ENCODE results near the gene ENDOG. TPM values are rescaled to one million over a fixed set of nuclear protein-coding genes. Genes with fewer than 3 reads are reported as not detected.

Gene ENDOG
- total and polyA plus RNA-seq, 2 donors (not counting 1 experiment from before 2014, with no cell fraction given), result 5.2 to 15.5 TPM

- Histone ChIP-seq H2AFZ (ENCODE audit: low read length) (no peak overlapping the region), H3K27me3 (ENCODE audit: control insufficient read depth, insufficient read depth, low read length) (no peaks in the 10 kb centered on the region), H3K9ac (ENCODE audit: insufficient read depth, low read length) (no peak overlapping the region), H3K27ac (ENCODE audit: insufficient read depth, low read length) (no peak overlapping the region), H3K9me3 (ENCODE audit: control insufficient read depth, insufficient read depth, low read depth, low read length) (no peaks in the 10 kb centered on the region), H4K20me1 (ENCODE audit: control insufficient read depth, extremely low read depth, insufficient read depth, low read length) (no peaks in the 10 kb centered on the region), H3K4me2 (ENCODE audit: extremely low read depth, insufficient read depth, low read length) (no peak overlapping the region), H3K4me1 (ENCODE audit: control insufficient read depth, extremely low read depth, insufficient read depth, low read length) (no peaks in the 10 kb centered on the region), H3K36me3 (ENCODE audit: control insufficient read depth, insufficient read depth, low read length) (peaks cover 24% of the 10 kb centered on the region), H3K79me2 (ENCODE audit: control insufficient read depth, insufficient read depth, low read length) (peaks cover 7% of the 10 kb centered on the region), H3K4me3 (replicated peaks in 1 of 4; ENCODE audit: control extremely low read depth in 1 of 4, insufficient read depth in 1 of 4, low read depth in 3 of 4, low read length in 4 of 4) (no peak overlapping the region)
- no peak for DNase-seq (ENCODE audit: low read depth in 2 of 2)
- TF ChIP-seq CTCF (conservative IDR thresholded peaks at IDR 0.05 in 1 of 2, IDR thresholded peaks at IDR 0.05 in 1 of 2; ENCODE audit: low read depth in 1 of 2, low read length in 2 of 2) (no peak), EZH2 (IDR thresholded peaks at IDR 0.05; ENCODE audit: low read length, missing control alignments) (no peak)
Measured at GRCh38 chr9:128825923-128826700, 7.8 kb downstream of the ENDOG start.

- H3K4me1 ChIP-seq (ENCODE audit: control insufficient read depth, extremely low read depth, insufficient read depth, low read length), result no peaks in the 10 kb centered on the region
- no peaks in the 10 kb centered on the region for H4K20me1 ChIP-seq (ENCODE audit: control insufficient read depth, extremely low read depth, insufficient read depth, low read length)
- H3K79me2 ChIP-seq (ENCODE audit: control insufficient read depth, insufficient read depth, low read length), result peaks cover 7% of the 10 kb centered on the region
- no peak for DNase-seq (ENCODE audit: low read depth in 2 of 2)
- H3K27me3 ChIP-seq (ENCODE audit: control insufficient read depth, insufficient read depth, low read length), result no peaks in the 10 kb centered on the region
- H2AFZ ChIP-seq (ENCODE audit: low read length), result no peak overlapping the region
- TF ChIP-seq EZH2 (IDR thresholded peaks at IDR 0.05; ENCODE audit: low read length, missing control alignments) (no peak), CTCF (conservative IDR thresholded peaks at IDR 0.05 in 1 of 2, IDR thresholded peaks at IDR 0.05 in 1 of 2; ENCODE audit: low read depth in 1 of 2, low read length in 2 of 2) (no peak)
- H3K4me2 ChIP-seq (ENCODE audit: extremely low read depth, insufficient read depth, low read length), result peak overlapping the region; percentile 93
- peak overlapping the region in 2 of 4 experiments; percentile 88 to 96 for H3K4me3 ChIP-seq (replicated peaks in 1 of 4; ENCODE audit: control extremely low read depth in 1 of 4, insufficient read depth in 1 of 4, low read depth in 3 of 4, low read length in 4 of 4)
- no peak overlapping the region for H3K9ac ChIP-seq (ENCODE audit: insufficient read depth, low read length)
- peaks cover 16% of the 10 kb centered on the region for H3K36me3 ChIP-seq (ENCODE audit: control insufficient read depth, insufficient read depth, low read length)
- no peak overlapping the region for H3K27ac ChIP-seq (ENCODE audit: insufficient read depth, low read length)
- no peaks in the 10 kb centered on the region for H3K9me3 ChIP-seq (ENCODE audit: control insufficient read depth, insufficient read depth, low read depth, low read length)
Measured at GRCh38 chr9:128828267-128828666, 10.0 kb downstream of the ENDOG start.

DNA sequence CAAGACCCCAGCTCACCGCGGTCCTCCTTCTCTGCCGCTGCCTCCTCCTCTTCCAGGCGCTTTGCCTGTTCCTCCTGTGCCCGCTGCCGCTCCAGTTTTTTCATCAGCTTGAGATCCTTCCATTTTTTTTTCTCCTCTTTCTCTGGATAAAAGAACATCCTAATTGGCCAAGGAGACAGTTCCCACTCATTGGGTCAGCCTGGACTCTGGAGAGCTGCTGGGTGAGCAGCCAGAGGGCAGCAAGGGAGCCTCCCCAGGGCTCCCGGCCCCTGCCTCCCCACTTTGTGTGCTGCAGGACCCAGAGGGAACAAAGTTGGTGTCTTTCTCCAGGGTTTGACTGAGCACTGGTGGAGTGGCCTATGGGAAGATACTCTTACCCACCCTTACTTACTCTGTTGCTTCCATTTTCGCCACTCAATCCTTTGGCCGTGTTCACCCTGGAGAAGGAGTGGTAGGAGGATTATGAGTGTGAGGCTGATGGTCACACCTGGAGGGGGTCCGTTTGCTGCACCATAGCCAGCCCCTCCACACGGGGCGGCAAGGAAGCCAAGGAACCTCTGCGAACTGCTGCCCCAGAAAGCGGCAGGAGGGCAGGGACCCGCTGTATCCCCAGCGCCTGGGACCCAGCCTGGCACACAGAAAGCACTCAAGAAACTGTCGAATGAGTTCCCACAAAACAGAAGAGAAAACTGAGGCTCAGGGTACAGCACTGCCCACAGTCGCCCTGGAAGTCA lies 10.6 kb downstream of the ENDOG start:
- Histone ChIP-seq H3K27me3 (ENCODE audit: control insufficient read depth, insufficient read depth, low read length) (no peaks in the 10 kb centered on the region), H2AFZ (ENCODE audit: low read length) (peak overlapping the region; percentile 81), H3K4me1 (ENCODE audit: control insufficient read depth, extremely low read depth, insufficient read depth, low read length) (no peaks in the 10 kb centered on the region), H4K20me1 (ENCODE audit: control insufficient read depth, extremely low read depth, insufficient read depth, low read length) (no peaks in the 10 kb centered on the region), H3K4me3 (replicated peaks in 1 of 4; ENCODE audit: control extremely low read depth in 1 of 4, insufficient read depth in 1 of 4, low read depth in 3 of 4, low read length in 4 of 4) (peak overlapping the region; percentile 68 to 96 (median 92)), H3K36me3 (ENCODE audit: control insufficient read depth, insufficient read depth, low read length) (peaks cover 10% of the 10 kb centered on the region), H3K9ac (ENCODE audit: insufficient read depth, low read length) (peak overlapping the region; percentile 79), H3K4me2 (ENCODE audit: extremely low read depth, insufficient read depth, low read length) (peak overlapping the region; percentile 93), H3K79me2 (ENCODE audit: control insufficient read depth, insufficient read depth, low read length) (peaks cover 7% of the 10 kb centered on the region), H3K9me3 (ENCODE audit: control insufficient read depth, insufficient read depth, low read depth, low read length) (no peaks in the 10 kb centered on the region), H3K27ac (ENCODE audit: insufficient read depth, low read length) (peak overlapping the region; percentile 50)
- no peak for DNase-seq (ENCODE audit: low read depth in 2 of 2)
- no peak for TF ChIP-seq CTCF (conservative IDR thresholded peaks at IDR 0.05 in 1 of 2, IDR thresholded peaks at IDR 0.05 in 1 of 2; ENCODE audit: low read depth in 1 of 2, low read length in 2 of 2)
- TF ChIP-seq EZH2 (IDR thresholded peaks at IDR 0.05; ENCODE audit: low read length, missing control alignments), result no peak
